Activated T-helper 1 cell treated with Interleukin-2 at 50 U/mL for 16 hours (primary cell): ENCODE results near the gene HS2ST1.

Source experiments
- DNase-seq: peaks from one replicate; pipeline ENCODE4 v3.0.0-alpha.2; 2020; ENCODE audit warnings: low read depth

The HS2ST1 gene

DNA sequence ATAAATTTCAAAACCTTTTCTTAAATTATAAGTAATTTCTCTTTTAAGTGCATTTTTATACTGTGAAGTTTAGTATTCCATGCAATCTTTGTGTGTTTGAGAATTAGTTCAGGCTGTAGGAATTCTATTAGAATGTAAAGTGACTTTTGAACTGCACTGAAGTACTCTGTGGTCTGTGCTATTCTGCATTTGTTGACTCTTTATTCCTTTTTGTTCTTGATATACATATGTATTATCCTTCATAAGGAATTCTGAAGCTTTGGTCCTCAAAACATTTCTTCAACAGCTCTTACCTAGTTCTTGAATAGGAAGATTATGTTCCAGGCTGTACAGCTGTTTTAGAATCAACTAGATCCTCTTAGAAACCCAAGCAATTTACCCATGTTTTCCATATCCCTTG, 158.0 kb downstream of the HS2ST1 start:
- DNase-seq = no peak

- no peak for DNase-seq
Measured at GRCh38 chr1:87072904-87073303, 158.5 kb downstream of the HS2ST1 start.

DNA sequence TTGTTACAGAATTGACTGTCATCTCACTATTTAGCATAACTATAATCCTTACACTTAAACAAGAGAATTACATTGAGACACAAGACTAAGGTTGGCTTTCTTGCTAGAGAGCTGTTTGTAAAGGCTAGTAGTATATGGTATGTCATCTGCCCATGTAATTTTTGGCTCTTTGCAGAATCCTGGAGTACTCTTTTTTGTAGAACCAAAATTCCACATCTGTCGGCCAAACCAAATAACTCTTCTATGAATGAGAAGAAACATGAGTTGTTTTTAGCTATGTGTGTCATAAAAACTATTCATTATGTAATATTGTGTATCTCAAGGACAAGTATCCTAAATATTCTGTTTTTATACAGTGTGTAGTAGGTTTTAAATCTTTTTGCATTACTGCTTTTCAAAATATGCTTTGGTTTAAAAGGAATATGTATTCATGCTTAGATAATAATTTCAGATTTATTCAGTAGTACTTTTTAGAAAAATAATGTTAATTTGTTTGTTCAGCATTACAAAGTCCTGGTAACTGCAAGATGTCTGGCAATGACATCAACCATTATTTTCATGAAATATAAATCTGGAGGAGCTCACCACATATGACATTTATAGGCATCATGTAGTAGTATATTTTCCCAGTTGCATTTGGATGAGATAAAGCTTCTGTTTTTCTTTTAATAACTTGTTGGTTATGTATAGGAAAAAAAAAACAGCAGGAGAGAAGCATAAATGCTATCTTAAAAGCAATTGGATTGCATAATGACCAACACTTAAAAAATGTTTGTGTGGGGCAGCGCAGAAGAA, 159.8 kb downstream of the HS2ST1 start:
- no peak for DNase-seq

GRCh38 chr1:87077959-87078639, 163.7 kb downstream of the HS2ST1 start:
- no peak for DNase-seq

GRCh38 chr1:87084244-87084836, 169.9 kb downstream of the HS2ST1 start:
- DNase-seq = no peak

GRCh38 chr1:87086120-87086519, 171.7 kb downstream of the HS2ST1 start:
- no peak for DNase-seq

DNA sequence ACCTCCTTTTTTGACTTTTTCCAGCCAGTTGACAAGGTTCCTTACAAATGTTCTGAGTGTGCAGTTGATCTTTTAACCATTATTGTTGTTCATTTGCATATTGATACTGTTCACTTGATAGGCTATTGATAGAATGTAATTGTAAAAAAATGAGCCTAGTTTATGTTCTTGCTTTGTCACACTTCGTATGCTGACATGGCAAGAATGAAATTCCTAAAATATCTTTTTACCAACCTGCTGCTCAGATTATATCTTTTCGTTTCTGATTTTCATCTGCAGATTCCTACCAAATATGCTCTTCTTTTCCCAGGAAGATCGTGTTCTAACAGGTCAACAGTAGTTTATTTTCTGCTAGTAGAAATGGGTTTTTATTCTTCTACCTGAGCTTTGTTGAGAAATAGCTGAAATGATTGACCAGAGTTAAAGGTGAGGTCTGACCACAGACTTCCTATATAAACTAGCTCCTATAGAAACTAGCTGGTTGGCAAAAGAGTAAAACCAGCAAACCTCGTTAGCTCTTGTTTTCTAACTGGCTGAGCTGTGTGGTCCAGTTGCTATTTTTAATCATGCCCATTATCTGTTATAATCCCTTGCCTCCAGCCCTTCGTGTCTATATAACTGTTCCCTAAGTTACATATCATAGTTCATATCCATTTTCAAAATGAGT, 174.8 kb downstream of the HS2ST1 start:
- no peak for DNase-seq

- DNase-seq = no peak
Measured at GRCh38 chr1:87089823-87090222, 175.4 kb downstream of the HS2ST1 start.

DNA sequence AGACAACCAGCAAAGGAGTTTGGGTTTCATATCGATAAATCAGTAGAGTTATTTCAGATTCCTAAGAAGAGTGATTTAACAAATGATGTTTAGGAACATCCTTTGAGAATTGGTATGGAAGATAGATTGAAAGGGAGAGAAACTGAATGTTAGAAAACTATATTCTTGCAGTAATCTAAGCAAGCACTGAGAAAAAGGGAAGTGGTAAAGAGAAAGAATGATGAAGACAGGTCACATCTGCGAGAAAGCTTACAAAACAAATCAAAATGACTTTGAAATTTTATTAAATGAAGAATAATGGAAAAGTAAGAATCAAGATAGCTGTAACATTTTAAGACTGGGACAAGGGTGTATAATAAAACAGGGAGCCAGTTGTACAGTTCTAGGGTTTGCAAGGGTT, 177.0 kb downstream of the HS2ST1 start:
- no peak for DNase-seq

DNA sequence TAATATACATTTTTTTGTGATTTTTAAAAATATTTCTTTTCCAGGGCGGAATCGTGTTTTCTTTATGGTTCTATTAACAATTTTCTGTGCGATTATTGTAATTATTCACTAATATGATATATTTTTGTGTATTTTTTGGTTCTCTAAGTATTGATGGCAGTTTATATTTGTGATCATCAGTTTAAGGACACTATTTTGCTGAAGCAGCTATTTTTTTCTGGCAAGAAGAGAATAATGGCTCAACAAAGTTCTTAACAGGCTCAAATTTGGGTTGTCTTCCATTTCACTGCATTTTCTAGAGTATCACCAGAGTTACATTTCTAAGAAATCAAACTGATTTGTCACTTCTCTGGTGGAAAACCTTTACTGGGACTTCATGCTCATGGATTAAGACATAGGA, 178.4 kb downstream of the HS2ST1 start:
- DNase-seq = no peak

DNA sequence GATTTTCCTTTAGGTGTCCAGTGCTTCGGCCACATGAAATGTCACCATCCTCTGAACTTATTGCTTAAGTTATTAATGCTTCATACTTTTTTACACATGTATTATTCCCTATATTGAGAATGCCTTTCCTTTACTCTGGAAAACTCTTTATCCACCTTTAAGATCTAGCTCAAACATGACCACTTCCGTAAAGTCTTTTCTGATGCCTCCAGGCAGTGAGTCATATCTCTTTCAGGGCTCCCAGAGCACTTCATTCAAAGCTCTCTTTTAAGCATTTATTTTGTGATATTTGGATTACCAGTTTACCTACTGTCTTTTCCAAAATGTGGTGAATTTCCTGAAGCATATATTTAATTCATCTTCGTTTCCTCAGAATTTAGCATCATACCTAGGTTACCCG, 178.9 kb downstream of the HS2ST1 start:
- DNase-seq = no peak

DNA sequence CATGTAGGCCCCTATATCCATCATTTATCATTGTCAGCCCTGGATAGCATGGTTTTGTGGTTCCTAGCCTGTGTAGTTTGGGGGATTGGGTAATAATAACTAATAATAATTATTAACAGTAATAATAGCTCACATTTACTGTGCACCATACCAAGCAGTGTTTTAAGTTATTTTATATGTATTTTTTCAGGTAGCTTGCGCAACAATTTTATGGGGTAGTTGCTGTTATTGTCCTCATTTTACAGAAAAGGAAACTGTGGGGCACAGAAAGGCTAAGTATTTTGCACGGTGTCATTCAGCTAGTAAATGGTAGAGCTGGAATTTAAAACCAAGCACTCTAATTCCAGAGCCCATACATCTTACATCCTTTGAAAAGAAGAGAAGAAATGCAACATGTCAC, 179.8 kb downstream of the HS2ST1 start:
- no peak for DNase-seq

- no peak for DNase-seq
Measured at GRCh38 chr1:87100271-87100670, 185.8 kb downstream of the HS2ST1 start.

- no peak for DNase-seq
Measured at GRCh38 chr1:87103074-87103473, 188.6 kb downstream of the HS2ST1 start.

GRCh38 chr1:87104140-87104539, 189.7 kb downstream of the HS2ST1 start:
- no peak for DNase-seq

GRCh38 chr1:87104945-87105344, 190.5 kb downstream of the HS2ST1 start:
- DNase-seq = no peak

DNA sequence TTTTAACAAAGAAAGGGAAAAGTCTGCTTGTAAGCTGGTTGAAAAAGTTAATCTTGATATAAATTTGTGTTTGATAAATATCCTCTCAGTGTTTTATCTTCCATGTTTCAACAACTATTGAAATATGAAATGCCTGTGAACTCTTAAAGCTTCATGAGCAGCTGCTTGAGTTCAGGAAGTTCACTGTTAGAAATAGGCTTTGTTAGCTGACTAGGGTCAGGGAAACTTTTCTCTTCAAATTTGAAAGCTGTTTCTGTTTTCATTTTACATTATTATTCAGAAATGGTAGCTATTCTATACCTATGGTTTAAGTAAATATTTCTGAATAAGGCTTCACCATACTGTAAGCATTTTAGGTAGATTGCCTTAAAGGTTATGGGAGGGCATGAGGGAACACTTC, 191.7 kb downstream of the HS2ST1 start:
- DNase-seq = no peak

GRCh38 chr1:87106867-87107266, 192.4 kb downstream of the HS2ST1 start:
- no peak for DNase-seq

DNA sequence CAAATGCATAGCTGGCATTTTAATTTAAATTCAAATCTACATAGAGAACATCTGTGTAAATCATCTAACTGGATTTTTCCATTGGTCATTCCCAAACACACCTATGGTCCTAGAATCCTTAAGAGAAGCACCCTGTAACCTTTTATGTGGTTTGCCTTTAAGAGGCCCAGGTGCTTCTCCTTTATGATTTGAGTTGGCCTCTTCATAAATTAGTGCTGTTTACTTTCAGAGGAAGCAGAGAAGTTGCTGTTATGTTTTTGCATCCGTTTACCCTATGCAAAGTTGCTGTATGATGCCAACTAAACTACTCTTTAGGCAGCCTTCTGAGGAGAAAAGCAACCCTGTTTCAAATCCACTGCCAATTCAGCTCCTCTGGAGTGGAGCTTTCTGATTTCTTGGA, 193.8 kb downstream of the HS2ST1 start:
- no peak for DNase-seq

DNA sequence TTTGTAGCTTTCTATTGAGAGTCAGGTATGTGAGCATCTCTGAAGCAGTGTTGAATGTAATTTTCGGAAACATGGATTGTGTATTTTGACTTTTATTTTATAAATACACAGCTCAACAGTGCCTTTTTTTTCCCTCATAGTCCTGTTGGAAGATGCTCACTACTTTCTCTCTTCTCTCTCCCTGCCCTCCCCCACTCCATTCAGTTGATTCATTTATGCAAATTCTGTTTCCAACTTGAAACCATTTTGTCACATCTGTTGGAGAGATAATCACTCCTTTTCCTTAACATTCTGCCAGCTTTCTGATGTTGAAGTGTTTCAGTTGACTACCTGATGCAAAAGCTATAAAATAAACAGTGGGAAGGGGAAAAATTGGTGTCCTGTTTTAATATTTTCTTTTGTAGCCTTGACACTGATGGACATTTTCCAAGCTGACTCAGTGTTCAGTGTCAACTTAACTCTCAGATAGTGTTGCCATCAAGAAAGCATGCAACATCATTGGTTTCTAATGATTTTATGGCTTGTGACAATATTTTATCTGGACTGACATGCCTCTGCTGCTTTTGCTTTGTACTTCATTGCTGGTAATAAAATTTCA, 194.5 kb downstream of the HS2ST1 start:
- DNase-seq = no peak

GRCh38 chr1:87111659-87112371, 197.4 kb downstream of the HS2ST1 start:
- DNase-seq = no peak

DNA sequence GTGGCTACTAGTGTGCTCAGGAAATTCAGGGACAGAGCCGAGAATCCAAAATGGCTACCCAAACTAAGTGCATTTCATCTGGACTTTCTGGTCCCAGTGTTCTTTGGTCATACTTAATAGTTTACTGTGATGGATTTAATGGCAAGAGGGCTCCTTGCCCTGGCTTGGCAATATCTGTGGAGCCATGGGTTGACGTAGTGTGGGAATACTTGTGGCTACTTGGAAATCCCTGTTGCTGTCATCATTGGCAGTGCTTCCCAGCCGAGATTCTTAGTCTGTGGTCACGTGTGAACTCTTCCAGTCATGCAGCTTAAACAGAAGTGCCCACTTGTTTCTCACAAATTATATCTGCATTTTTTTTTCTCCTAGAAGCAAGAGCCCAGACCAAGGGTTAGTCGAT, 198.9 kb downstream of the HS2ST1 start:
- no peak for DNase-seq
